Dedifferentiated amniotic fluid mesenchymal stem cell (primary cell): ENCODE measurements around the gene ROPN1L.
A peak's percentile ranks its signal among the peaks of the same experiment; 100 is the strongest.
"Not testable (repeated sequence)": the region's sequence is repeated elsewhere in the genome, so short reads cannot be mapped to it uniquely, and the experiment has no call there.

Experiments
- DNase-seq: peaks from one replicate; pipeline ENCODE4 v3.0.0-alpha.2; 2016; ENCODE audit errors: extremely low spot score

Gene ROPN1L

GRCh38 chr5:10478436-10478835 is 36.8 kb downstream of the ROPN1L start:
- DNase-seq, result no peak

GRCh38 chr5:10479154-10479721 is 37.6 kb downstream of the ROPN1L start:
- DNase-seq, result peak; percentile 68

- DNase-seq, result no peak
These were observed 38.7 kb downstream of the ROPN1L start for GRCh38 chr5:10480237-10480985.

- DNase-seq, result no peak
These were observed 39.7 kb downstream of the ROPN1L start for GRCh38 chr5:10481241-10481935.

GRCh38 chr5:10482791-10483530 is 41.3 kb downstream of the ROPN1L start:
- no peak for DNase-seq

- DNase-seq, result no peak
These were observed 43.1 kb downstream of the ROPN1L start for GRCh38 chr5:10484774-10485141.

- DNase-seq, result peak; percentile 95
These were observed 43.6 kb downstream of the ROPN1L start for GRCh38 chr5:10485142-10485795.

GRCh38 chr5:10485897-10486296 is 44.2 kb downstream of the ROPN1L start:
- DNase-seq, result no peak

- no peak for DNase-seq
These were observed 45.0 kb downstream of the ROPN1L start for GRCh38 chr5:10486511-10487344.

GRCh38 chr5:10488144-10488543 is 46.5 kb downstream of the ROPN1L start:
- no peak for DNase-seq

GRCh38 chr5:10489810-10490426 is 48.2 kb downstream of the ROPN1L start:
- DNase-seq, result no peak

GRCh38 chr5:10490927-10491672 is 49.4 kb downstream of the ROPN1L start:
- no peak for DNase-seq

GRCh38 chr5:10491673-10492026 is 50.0 kb downstream of the ROPN1L start:
- DNase-seq, result no peak

GRCh38 chr5:10493884-10494283 is 52.2 kb downstream of the ROPN1L start:
- no peak for DNase-seq

GRCh38 chr5:10494497-10494896 is 52.8 kb downstream of the ROPN1L start:
- not testable (repeated sequence) for DNase-seq

- DNase-seq, result no peak
These were observed 55.9 kb downstream of the ROPN1L start for GRCh38 chr5:10497554-10497953.

GRCh38 chr5:10498350-10498749 is 56.7 kb downstream of the ROPN1L start:
- DNase-seq, result no peak

GRCh38 chr5:10499066-10499465 is 57.4 kb downstream of the ROPN1L start:
- DNase-seq, result no peak

- no peak for DNase-seq
These were observed 58.1 kb downstream of the ROPN1L start for GRCh38 chr5:10499776-10500175.

GRCh38 chr5:10500669-10501068 is 59.0 kb downstream of the ROPN1L start:
- DNase-seq, result no peak
